RWPE1 (cell line): Measurements from ENCODE around the gene CEP44.
"Not testable (repeated sequence)": the region's sequence is repeated elsewhere in the genome, so short reads cannot be mapped to it uniquely, and the experiment has no call there.

Experiments used
- CTCF ChIA-PET: fragments of 350-600 bp; sonication (Branson Sonifier 250); formaldehyde crosslinking; extraction: SDS; loops from one replicate; lab custom pipeline; 2021; lab: Yijun Ruan, JAX
- POLR2A ChIA-PET: fragments of 400-600 bp; formaldehyde crosslinking; extraction: SDS; loops from one replicate; lab custom pipeline; 2020; ENCODE audit warnings: antibody characterized with exemption; ENCODE audit not compliant: low non-redundant PET; lab: Yijun Ruan, JAX
- DNase-seq: peaks from one replicate; pipeline ENCODE4 v3.0.0; 2012; ENCODE audit warnings: low spot score
- H3K27ac ChIP-seq: fragments of 450-650 bp; 2 replicates; pipeline ENCODE4 v1.5.1; 2017
- TF ChIP-seq, protein P1 (sequence below): fragments of 450-650 bp; conservative IDR thresholded peaks from 2 replicates; pipeline ENCODE4 v1.5.1; 2017; ENCODE audit warnings: low read depth, mild to moderate bottlenecking

Gene CEP44

DNA sequence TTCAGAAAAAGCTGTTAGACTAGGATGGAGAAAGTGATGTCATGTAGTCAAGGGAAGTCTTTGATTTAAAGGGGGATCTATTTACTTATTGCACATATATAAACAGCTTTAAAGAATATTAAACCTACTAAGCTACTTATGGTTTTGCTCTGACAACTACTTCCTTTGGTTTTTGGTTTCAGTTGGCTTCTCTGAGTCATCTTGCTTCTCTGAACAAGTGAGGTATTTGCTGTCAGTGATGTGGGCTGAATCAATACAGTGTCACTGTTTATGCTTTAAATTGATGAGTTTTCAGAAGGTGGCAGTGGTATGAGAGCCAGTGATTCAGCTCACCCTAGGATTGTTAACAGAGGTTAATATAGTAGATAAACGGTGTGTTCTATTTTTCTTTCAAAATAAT lies 75.1 kb downstream of the CEP44 start:
- no peak overlapping the region for H3K27ac ChIP-seq
- POLR2A ChIA-PET = no interaction called here
- DNase-seq = peak; percentile 42
- TF ChIP-seq, protein P1, sequence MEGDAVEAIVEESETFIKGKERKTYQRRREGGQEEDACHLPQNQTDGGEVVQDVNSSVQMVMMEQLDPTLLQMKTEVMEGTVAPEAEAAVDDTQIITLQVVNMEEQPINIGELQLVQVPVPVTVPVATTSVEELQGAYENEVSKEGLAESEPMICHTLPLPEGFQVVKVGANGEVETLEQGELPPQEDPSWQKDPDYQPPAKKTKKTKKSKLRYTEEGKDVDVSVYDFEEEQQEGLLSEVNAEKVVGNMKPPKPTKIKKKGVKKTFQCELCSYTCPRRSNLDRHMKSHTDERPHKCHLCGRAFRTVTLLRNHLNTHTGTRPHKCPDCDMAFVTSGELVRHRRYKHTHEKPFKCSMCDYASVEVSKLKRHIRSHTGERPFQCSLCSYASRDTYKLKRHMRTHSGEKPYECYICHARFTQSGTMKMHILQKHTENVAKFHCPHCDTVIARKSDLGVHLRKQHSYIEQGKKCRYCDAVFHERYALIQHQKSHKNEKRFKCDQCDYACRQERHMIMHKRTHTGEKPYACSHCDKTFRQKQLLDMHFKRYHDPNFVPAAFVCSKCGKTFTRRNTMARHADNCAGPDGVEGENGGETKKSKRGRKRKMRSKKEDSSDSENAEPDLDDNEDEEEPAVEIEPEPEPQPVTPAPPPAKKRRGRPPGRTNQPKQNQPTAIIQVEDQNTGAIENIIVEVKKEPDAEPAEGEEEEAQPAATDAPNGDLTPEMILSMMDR = no peak
- CTCF ChIA-PET = interaction anchor here (0.6 kb wide), 2 partner anchors 14 to 624 kb away, joined by 3 read pairs; no protein-coding TSS in a partner anchor

DNA sequence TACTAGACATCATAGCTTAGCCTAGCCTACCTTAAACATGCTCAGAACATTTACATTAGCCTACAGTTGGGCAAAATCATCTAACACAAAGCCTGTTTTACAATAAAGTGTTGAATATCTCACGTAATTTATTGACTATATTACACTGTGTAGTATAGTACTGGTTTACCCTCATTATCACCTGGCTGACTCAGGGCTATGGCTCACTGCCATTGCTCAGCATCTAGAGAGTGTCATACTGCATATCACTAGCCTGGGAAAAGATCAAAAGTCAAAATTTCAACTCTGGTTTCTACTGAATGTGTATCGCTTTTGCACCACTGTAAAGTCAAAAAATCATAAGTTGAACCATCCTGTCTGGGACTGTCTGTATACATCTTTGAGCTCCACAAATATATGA lies 78.6 kb downstream of the CEP44 start:
- TF ChIP-seq, protein P1 = no peak
- POLR2A ChIA-PET = no interaction called here
- CTCF ChIA-PET = interaction anchor here (0.6 kb wide), 2 partner anchors 285 to 379 kb away, joined by 4 to 7 read pairs; no protein-coding TSS in a partner anchor
- DNase-seq = no peak
- no peak overlapping the region for H3K27ac ChIP-seq

DNA sequence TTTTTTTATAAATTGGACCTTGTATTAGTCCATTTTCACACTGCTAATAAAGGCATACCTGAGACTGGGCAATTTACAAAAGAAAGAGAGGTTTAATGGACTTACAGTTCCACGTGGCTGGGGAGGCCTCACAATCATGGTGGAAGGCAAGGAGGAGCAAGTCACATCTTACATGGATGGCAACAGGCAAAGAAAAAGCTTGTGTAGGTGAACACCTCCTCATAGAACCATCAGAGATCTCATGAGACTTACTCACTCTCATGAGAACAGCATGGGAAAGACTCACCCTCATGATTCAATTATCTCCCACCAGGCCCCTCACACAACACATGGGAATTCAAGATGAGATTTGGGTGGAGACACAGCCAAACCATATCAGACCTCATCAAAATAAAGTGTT lies 80.1 kb downstream of the CEP44 start:
- H3K27ac ChIP-seq, POLR2A ChIA-PET, DNase-seq: not testable (repeated sequence)
- CTCF ChIA-PET = interaction anchor here (1.9 kb wide), 1 partner anchor 269 kb away, joined by 7 read pairs; no protein-coding TSS in a partner anchor

DNA sequence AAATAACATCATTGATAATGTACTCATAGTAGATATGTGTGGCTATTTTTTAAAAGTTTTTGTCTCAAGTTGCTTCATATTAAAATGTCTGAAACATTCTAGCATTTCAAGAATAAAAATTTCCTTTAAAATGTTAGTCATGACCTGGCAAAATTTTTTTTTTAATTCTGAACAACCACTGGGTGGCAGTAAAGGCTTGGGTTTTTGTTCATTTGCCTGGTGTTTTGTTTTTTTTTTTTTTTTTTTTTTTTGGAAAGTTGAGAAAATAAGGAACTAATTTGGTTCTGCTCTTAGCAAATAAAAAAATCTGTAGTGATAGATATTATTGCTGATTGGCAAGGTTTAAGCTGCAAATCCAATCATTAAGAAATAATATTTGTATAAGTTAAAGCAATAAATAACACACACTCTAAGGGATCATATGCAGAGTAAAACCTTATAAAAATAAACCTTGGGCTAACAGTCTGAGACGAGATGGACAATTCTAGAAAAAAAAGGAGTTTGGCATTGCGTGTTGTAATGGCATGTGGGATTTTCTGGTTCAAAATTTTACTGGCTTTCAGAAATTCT lies 81.4 kb downstream of the CEP44 start:
- CTCF ChIA-PET = interaction anchor here (0.6 to 1.9 kb wide), 3 partner anchors 15 to 267 kb away, joined by 4 to 7 read pairs (median 4); no protein-coding TSS in a partner anchor
- TF ChIP-seq, protein P1 = peak; percentile 44
- H3K27ac ChIP-seq = no peak overlapping the region
- POLR2A ChIA-PET = no interaction called here
- DNase-seq = peak; percentile 8

DNA sequence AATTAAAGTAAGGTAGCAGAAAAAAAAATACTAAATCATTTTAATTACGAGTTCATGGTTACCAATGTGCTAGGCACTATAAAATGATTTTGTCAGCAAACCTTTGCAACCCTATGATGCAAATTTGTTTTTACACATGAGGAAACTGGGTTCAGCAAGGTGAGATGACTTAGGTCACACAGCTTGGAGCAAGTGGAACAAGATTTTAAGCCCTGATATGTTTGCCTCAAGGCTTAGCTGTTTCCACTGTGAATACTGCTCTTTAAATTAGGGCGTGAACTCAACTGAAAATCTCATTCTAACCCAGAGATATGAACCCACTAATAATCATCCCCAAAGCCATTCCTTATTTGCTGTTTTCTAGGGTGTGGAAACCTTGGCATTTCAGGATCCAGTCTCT lies 86.3 kb downstream of the CEP44 start:
- no peak overlapping the region for H3K27ac ChIP-seq
- ChIA-PET CTCF (interaction anchor here (1.6 kb wide), 1 partner anchor 263 kb away, joined by 5 read pairs; no protein-coding TSS in a partner anchor), POLR2A (no interaction called here)
- TF ChIP-seq, protein P1 = no peak
- DNase-seq = no peak

DNA sequence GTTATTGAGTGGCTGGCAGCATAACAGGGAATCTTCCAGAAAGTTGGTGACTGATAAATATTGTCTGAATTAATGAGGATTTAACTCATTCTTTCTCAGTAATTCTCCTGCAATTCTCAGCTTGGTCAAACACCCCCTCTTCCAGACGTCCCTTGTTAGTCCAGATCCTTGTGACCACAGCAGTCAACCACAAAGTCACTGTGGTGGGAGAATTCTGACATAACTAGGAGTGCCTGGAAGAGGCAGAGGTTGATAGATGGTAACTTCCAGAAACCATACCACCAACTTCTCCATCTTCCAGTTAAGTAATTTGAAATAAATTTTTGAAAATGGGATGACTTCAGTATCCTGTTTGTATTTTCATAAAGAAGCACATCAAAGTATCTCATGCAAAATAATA lies 90.1 kb downstream of the CEP44 start:
- TF ChIP-seq, protein P1 = no peak
- CTCF ChIA-PET = interaction anchor here (0.6 to 0.7 kb wide), 2 partner anchors 92 to 268 kb away, joined by 4 to 7 read pairs; no protein-coding TSS in a partner anchor
- DNase-seq = no peak
- POLR2A ChIA-PET = no interaction called here
- H3K27ac ChIP-seq = no peak overlapping the region

DNA sequence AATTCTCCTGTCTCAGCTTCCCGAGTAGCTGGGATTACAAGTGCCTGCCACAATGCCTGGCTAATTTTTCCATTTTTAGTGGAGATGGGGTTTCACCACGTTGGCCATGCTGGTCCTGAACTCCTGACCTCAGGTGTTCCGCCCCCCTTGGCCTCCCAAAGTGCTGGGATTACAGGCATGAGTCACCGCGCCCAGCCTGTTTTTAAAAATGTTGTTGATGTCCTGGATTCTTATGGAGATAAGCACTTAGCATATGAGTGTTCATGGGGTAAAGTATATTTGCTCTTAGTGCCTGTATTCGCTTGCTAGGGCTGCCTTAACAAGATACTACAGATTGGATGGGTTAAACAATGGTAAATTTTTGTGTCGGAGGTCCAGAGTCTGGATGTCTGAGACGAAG lies 91.7 kb downstream of the CEP44 start:
- DNase-seq = no peak
- ChIA-PET CTCF (no interaction called here), POLR2A (no interaction called here)
- no peak overlapping the region for H3K27ac ChIP-seq
- TF ChIP-seq, protein P1 = no peak
